Pancreas (tissue), 10 donors: ENCODE measurements around the gene ZNF566. TPM values are rescaled to one million over a fixed set of nuclear protein-coding genes. Genes with fewer than 3 reads are reported as not detected.

Experiments
- ATAC-seq, 4 donors: fragments of 200-7000 bp; cut with Tn5 transposase; one replicate each; pipeline versions ENCODE4 v1.8.0 to v1.9.1; 2020; ENCODE audit warnings: mild to moderate bottlenecking in 4 of 4, moderate library complexity in 4 of 4
- DNase-seq, 6 donors: peaks; one replicate each; pipeline ENCODE4 v3.0.0-alpha.2; 2020
- FAIRE-seq: peaks from 2 replicates; lab custom pipeline; 2012; peaks lifted over from hg19 to GRCh38; lab: Jason Lieb, UNC
- H3K27ac ChIP-seq, 4 donors: fragments of 200-600 bp; sonication (generic); 1 replicate in 3 of 4; 2 replicates in 1 of 4; pipeline versions ENCODE4 v1.5.0 to v1.8.0; 2020
- H3K27me3 ChIP-seq, 4 donors: fragments of 200-600 bp; one replicate each; pipeline ENCODE4 v1.8.0; 2021
- H3K36me3 ChIP-seq, 3 donors: fragments of 200-600 bp; sonication (generic) in 1 of 3; one replicate each; pipeline versions ENCODE4 v1.5.0 to v1.8.0; 2020 to 2021
- H3K4me1 ChIP-seq, 3 donors: fragments of 200-600 bp; one replicate each; pipeline ENCODE4 v1.8.0; 2021
- H3K4me3 ChIP-seq, 4 donors: fragments of 200-600 bp; sonication (generic) in 2 of 4; one replicate each; pipeline versions ENCODE4 v1.5.0 to v1.8.0; 2020 to 2021
- H3K9me3 ChIP-seq, 4 donors: fragments of 200-600 bp; one replicate each; pipeline ENCODE4 v1.8.0; 2021
- CTCF ChIP-seq, 4 donors: fragments of 200-600 bp; sonication (generic) in 3 of 4; IDR thresholded peaks; one replicate each; pipeline versions ENCODE4 v1.5.0 to v1.8.0; 2021; ENCODE audit warnings: antibody characterized with exemption in 4 of 4
- WGBS, 2 donors: extraction: QIAGEN DNeasy Blood & Tissue Kit; methylation state at CpG; one replicate each; pipeline ENCODE4 v1.1.7; 2013; 5-methylcytosine and 5-hydroxymethylcytosine counted together
- intact Hi-C, 3 donors: fragments of 100-400 bp; cut with DNase I; formaldehyde crosslinking; loops; one replicate each; pipeline versions ENCODE4 v1.11.1 to v1.14.2; 2022
- polyA plus RNA-seq, 2 donors: library from polyadenylated mRNA; stranded (reverse); fragments of 200-250 nt; gene quantifications; one replicate each; pipeline ENCODE4 v1.2.3, GENCODE V29; 2013
- total RNA-seq, 6 donors: library from RNA; stranded (reverse); fragmentation: NEBNext Ultra II Directional in 4 of 6; extraction: Animal tissue kit (Norgen Biotek cat#: 25700) in 4 of 6; gene quantifications; one replicate each; pipeline versions ENCODE4 v1.2.1 to v1.2.4, GENCODE V29; 2021 to 2023
- donor health status: healthy with polysubstance abuse.
- donor health status: DM: no; HTN: no; CAD: no; lungs with moderate emphysema.
- donor health status: DM: no; HTN: no; CAD: no.
- donor health status: control.
- donor health status: control.
- donor health status: Bipolar disorder and iron deficiency.
- donor health status: DM: yes; HTN: yes; CAD: no.
- donor health status: DM: no; HTN: no; CAD: no.
- donor health status: DM: no; HTN: no; CAD: no.
- donor health status: DM: yes; HTN: yes; CAD: no.

The ZNF566 gene
- total and polyA plus RNA-seq, 8 donors = 2.9 to 6.9 (median 4.8) TPM

- Histone ChIP-seq H3K36me3 (peaks cover 0 to 28% (median 9%) of the 10 kb centered on the region in 3 donors), H3K27ac (no peak overlapping the region), H3K9me3 (no peaks in the 10 kb centered on the region), H3K4me1 (no peaks in the 10 kb centered on the region), H3K4me3 (no peak overlapping the region), H3K27me3 (no peaks in the 10 kb centered on the region)
- ATAC-seq = no peak
- intact Hi-C loops = no loop called here
- no peak for DNase-seq
- no peak for TF ChIP-seq CTCF (IDR thresholded peaks at IDR 0.05)
- no peak for FAIRE-seq
- WGBS, 2 donors = 93 to 94% methylated on average over 5 of the region's 5 CpGs
Observed at GRCh38 chr19:36409841-36410240, 79.5 kb downstream of the ZNF566 start.

GRCh38 chr19:36408101-36408500, 81.3 kb downstream of the ZNF566 start:
- Histone ChIP-seq H3K27ac (no peak overlapping the region), H3K4me3 (no peak overlapping the region), H3K9me3 (no peaks in the 10 kb centered on the region), H3K4me1 (no peaks in the 10 kb centered on the region), H3K27me3 (no peaks in the 10 kb centered on the region), H3K36me3 (peaks cover 0 to 36% (median 12%) of the 10 kb centered on the region in 3 donors)
- ATAC-seq (no peak), DNase-seq (no peak), FAIRE-seq (no peak)
- intact Hi-C loops = no loop called here
- no peak for TF ChIP-seq CTCF (IDR thresholded peaks at IDR 0.05)
- 94 to 96% methylated on average over 3 of the region's 3 CpGs for WGBS, 2 donors

- ATAC-seq (no peak), FAIRE-seq (no peak), DNase-seq (no peak)
- peaks cover 0 to 35% (median 12%) of the 10 kb centered on the region in 3 donors for H3K36me3 ChIP-seq
- H3K9me3 ChIP-seq = no peaks in the 10 kb centered on the region
- 97% methylated on average over 3 of the region's 3 CpGs for WGBS, 2 donors
- no peaks in the 10 kb centered on the region for H3K27me3 ChIP-seq
- no peak for TF ChIP-seq CTCF (IDR thresholded peaks at IDR 0.05)
- no peaks in the 10 kb centered on the region for H3K4me1 ChIP-seq
- intact Hi-C loops = no loop called here
- no peak overlapping the region for H3K4me3 ChIP-seq
- no peak overlapping the region for H3K27ac ChIP-seq
Observed at GRCh38 chr19:36404498-36404897, 84.9 kb downstream of the ZNF566 start.

GRCh38 chr19:36401475-36401874, 87.9 kb downstream of the ZNF566 start:
- Histone ChIP-seq H3K27me3 (no peaks in the 10 kb centered on the region), H3K36me3 (peaks cover 0 to 12% (median 4%) of the 10 kb centered on the region in 3 donors), H3K4me1 (no peaks in the 10 kb centered on the region), H3K4me3 (no peak overlapping the region), H3K27ac (no peak overlapping the region), H3K9me3 (no peaks in the 10 kb centered on the region)
- TF ChIP-seq CTCF (IDR thresholded peaks at IDR 0.05) = no peak
- intact Hi-C loops = no loop called here
- ATAC-seq = no peak
- 86 to 99% methylated on average over 7 of the region's 7 CpGs for WGBS, 2 donors
- no peak for DNase-seq
- FAIRE-seq = no peak

- Histone ChIP-seq H3K36me3 (peaks cover 2 to 12% (median 2%) of the 10 kb centered on the region in 3 donors), H3K9me3 (peaks cover 0 to 12% (median 4%) of the 10 kb centered on the region in 4 donors), H3K4me1 (no peaks in the 10 kb centered on the region), H3K4me3 (no peak overlapping the region), H3K27me3 (no peaks in the 10 kb centered on the region), H3K27ac (no peak overlapping the region)
- DNase-seq (no peak), ATAC-seq (no peak), FAIRE-seq (no peak)
- WGBS, 2 donors = 89 to 96% methylated on average over 3 of the region's 3 CpGs
- intact Hi-C loops = no loop called here
- no peak for TF ChIP-seq CTCF (IDR thresholded peaks at IDR 0.05)
Observed at GRCh38 chr19:36398571-36398970, 90.8 kb downstream of the ZNF566 start.

Other genes with a start within 250 kb of the ZNF566 start
- gene ZFP14, start 110.4 kb downstream of the ZNF566 start, total RNA-seq = 1 to 10 TPM in 5 of 6 donors, under 1 TPM in 1; 0.88 to 5.3 (median 2.3) TPM
- 1 to 10 TPM; 1.3 to 2.0 TPM for gene ZFP14, start 110.4 kb downstream of the ZNF566 start, polyA plus RNA-seq
- gene ZFP82, start 70.9 kb downstream of the ZNF566 start, total RNA-seq = 1 to 10 TPM in 5 of 6 donors, under 1 TPM in 1; 0.79 to 3.8 (median 1.2) TPM
- gene ZFP82, start 70.9 kb downstream of the ZNF566 start, polyA plus RNA-seq = 1 to 10 TPM; 1.1 to 2.7 TPM
- gene ZNF260, start 38.7 kb upstream of the ZNF566 start, total RNA-seq = 1 to 10 TPM; 2.3 to 9.0 (median 3.7) TPM
- gene ZNF260, start 38.7 kb upstream of the ZNF566 start, polyA plus RNA-seq = 1 to 10 TPM; 1.4 to 2.6 TPM
- 1 to 10 TPM; 2.3 to 7.0 (median 3.7) TPM for gene ZNF529, start 83.7 kb upstream of the ZNF566 start, total RNA-seq
- gene ZNF529, start 83.7 kb upstream of the ZNF566 start, polyA plus RNA-seq = 1 to 10 TPM; 2.5 to 5.3 TPM
- gene ZNF382, start 115.8 kb upstream of the ZNF566 start, total RNA-seq = 1 to 10 TPM; 1.8 to 5.4 (median 2.1) TPM
- 1 to 10 TPM; 1.3 to 2.2 TPM for gene ZNF382, start 115.8 kb upstream of the ZNF566 start, polyA plus RNA-seq
- gene ZNF461, start 177.3 kb upstream of the ZNF566 start, total RNA-seq = 1 to 10 TPM; 1.8 to 4.9 (median 3.1) TPM
- gene ZNF461, start 177.3 kb upstream of the ZNF566 start, polyA plus RNA-seq = 1 to 10 TPM; 2.9 to 4.5 TPM
- 1 to 10 TPM; 1.4 to 4.2 (median 1.9) TPM for gene ZNF567, start 198.1 kb upstream of the ZNF566 start, total RNA-seq
- 1 to 10 TPM; 1.2 to 2.8 TPM for gene ZNF567, start 198.1 kb upstream of the ZNF566 start, polyA plus RNA-seq